Endodermal cell (in vitro differentiated cells): ENCODE data around the gene C10orf95. TPM values are rescaled to one million over a fixed set of nuclear protein-coding genes. Genes with fewer than 3 reads are reported as not detected.
"Not testable (repeated sequence)": the region's sequence is repeated elsewhere in the genome, so short reads cannot be mapped to it uniquely, and the experiment has no call there.

Source experiments
- DNase-seq: peaks from one replicate; pipeline ENCODE4 v3.0.0-alpha.2; 2017
- H3K27ac ChIP-seq: 2 replicates; pipeline ENCODE4 v1.5.1; 2013; ENCODE audit warnings: mild to moderate bottlenecking, low read depth, low read length, moderate library complexity
- H3K27me3 ChIP-seq: 2 replicates; pipeline ENCODE4 v1.6.1; 2013; ENCODE audit warnings: mild to moderate bottlenecking, low read length, moderate library complexity; ENCODE audit not compliant: insufficient read depth, control insufficient read depth, poor library complexity, severe bottlenecking
- H3K36me3 ChIP-seq: 2 replicates; pipeline ENCODE4 v1.7.0; 2013; ENCODE audit warnings: mild to moderate bottlenecking, low read length, moderate library complexity; ENCODE audit not compliant: control insufficient read depth, insufficient read depth
- H3K4me1 ChIP-seq: one replicate; pipeline ENCODE4 v1.7.0; 2013; ENCODE audit warnings: low read length; ENCODE audit not compliant: control insufficient read depth, insufficient read depth
- H3K4me3 ChIP-seq: 2 replicates; pipeline ENCODE4 v1.5.1; 2013; ENCODE audit warnings: mild to moderate bottlenecking, low read length, moderate library complexity
- H3K9ac ChIP-seq: 2 replicates; pipeline ENCODE4 v1.6.1; 2013; ENCODE audit warnings: mild to moderate bottlenecking, low read length, moderate library complexity; ENCODE audit not compliant: poor library complexity, severe bottlenecking; ENCODE audit errors: extremely low read depth
- H3K9me3 ChIP-seq: 2 replicates; pipeline ENCODE4 v1.6.1; 2013; ENCODE audit warnings: mild to moderate bottlenecking, low read length, moderate library complexity; ENCODE audit not compliant: control insufficient read depth
- H3K27ac Mint-ChIP-seq: 2 replicates; pipeline ENCODE4 v1.8.0; 2020; ENCODE audit warnings: mixed read lengths
- H3K27me3 Mint-ChIP-seq: 2 replicates; pipeline ENCODE4 v1.8.0; 2021; ENCODE audit warnings: mild to moderate bottlenecking, mixed read lengths; ENCODE audit not compliant: insufficient read depth
- H3K36me3 Mint-ChIP-seq: 2 replicates; pipeline ENCODE4 v1.8.0; 2020; ENCODE audit warnings: low read depth, mixed read lengths
- H3K4me1 Mint-ChIP-seq: 2 replicates; pipeline ENCODE4 v1.8.0; 2020; ENCODE audit warnings: mixed read lengths
- H3K4me3 Mint-ChIP-seq: 2 replicates; pipeline ENCODE4 v1.8.0; 2020; ENCODE audit warnings: mild to moderate bottlenecking, moderate library complexity, mixed read lengths
- H3K9me3 Mint-ChIP-seq: 2 replicates; pipeline ENCODE4 v1.8.0; 2020; ENCODE audit warnings: mild to moderate bottlenecking, mixed read lengths
- WGBS, 2 experiments: methylation state at CpG; one replicate each; pipeline versions ENCODE4 v1.1.5 to v1.1.7; 2013; ENCODE audit warnings: missing lambda C conversion rate in 2 of 2, mixed read lengths in 1 of 2; ENCODE audit not compliant: insufficient coverage in 1 of 2, insufficient read length in 1 of 2; 5-methylcytosine and 5-hydroxymethylcytosine counted together
- long read RNA-seq, 4 experiments: library from polyadenylated mRNA in 2 of 4; library from RNA in 1 of 4; library from capped mRNA in 1 of 4; stranded (forward) in 3 of 4; unstranded in 1 of 4; transcript quantifications; one replicate each; pipeline ENCODE4 v2.0.0, GENCODE V29; 2020 to 2021; ENCODE audit warnings: inconsistent platforms in 1 of 4
- polyA plus RNA-seq, 2 experiments: library from polyadenylated mRNA; stranded (reverse); fragments of 50-300 nt; gene quantifications; one replicate each; pipeline ENCODE4 v1.2.3, GENCODE V29; 2013
- total RNA-seq, 2 donors: library from RNA; stranded (reverse); fragmentation: NEBNext Ultra II Directional in 1 of 2; extraction: Animal tissue kit (Norgen Biotek cat#: 25700) in 1 of 2; gene quantifications; 2 replicates in 1 of 2; 3 replicates in 1 of 2; pipeline ENCODE4 v1.2.1, GENCODE V29; 2021
- TF ChIP-seq, protein P1 (sequence below): fragments of 200-600 bp; sonication (generic); conservative IDR thresholded peaks from 2 replicates; pipeline ENCODE4 v1.5.0; 2021; ENCODE audit warnings: antibody characterized with exemption, mild to moderate bottlenecking

C10orf95 gene
- total RNA-seq = under 1 TPM; 0.35 to 0.93 TPM
- polyA plus RNA-seq (2013, experiment 1 of 2) = not detected
- 0.25 TPM for polyA plus RNA-seq (2013, experiment 2 of 2)
- long read RNA-seq, experiment 1 = 0 reads
- long read RNA-seq, experiment 2 = 0 reads
- long read RNA-seq, experiment 3 = 0 reads
- long read RNA-seq, experiment 4 = 0 reads

GRCh38 chr10:102451105-102451969, at the start of gene C10orf95:
C10orf95 (minus strand) TSS chr10:102451543; CDS start chr10:102451093, 450 bp downstream.
- TF ChIP-seq, protein P1, sequence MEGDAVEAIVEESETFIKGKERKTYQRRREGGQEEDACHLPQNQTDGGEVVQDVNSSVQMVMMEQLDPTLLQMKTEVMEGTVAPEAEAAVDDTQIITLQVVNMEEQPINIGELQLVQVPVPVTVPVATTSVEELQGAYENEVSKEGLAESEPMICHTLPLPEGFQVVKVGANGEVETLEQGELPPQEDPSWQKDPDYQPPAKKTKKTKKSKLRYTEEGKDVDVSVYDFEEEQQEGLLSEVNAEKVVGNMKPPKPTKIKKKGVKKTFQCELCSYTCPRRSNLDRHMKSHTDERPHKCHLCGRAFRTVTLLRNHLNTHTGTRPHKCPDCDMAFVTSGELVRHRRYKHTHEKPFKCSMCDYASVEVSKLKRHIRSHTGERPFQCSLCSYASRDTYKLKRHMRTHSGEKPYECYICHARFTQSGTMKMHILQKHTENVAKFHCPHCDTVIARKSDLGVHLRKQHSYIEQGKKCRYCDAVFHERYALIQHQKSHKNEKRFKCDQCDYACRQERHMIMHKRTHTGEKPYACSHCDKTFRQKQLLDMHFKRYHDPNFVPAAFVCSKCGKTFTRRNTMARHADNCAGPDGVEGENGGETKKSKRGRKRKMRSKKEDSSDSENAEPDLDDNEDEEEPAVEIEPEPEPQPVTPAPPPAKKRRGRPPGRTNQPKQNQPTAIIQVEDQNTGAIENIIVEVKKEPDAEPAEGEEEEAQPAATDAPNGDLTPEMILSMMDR = no peak
- Mint-ChIP-seq H3K4me1 (peaks cover 39% of the 10 kb centered on the region), H3K9me3 (no peaks in the 10 kb centered on the region), H3K27ac (no peak within 1 kb of the TSS), H3K27me3 (peaks cover 24% of the 10 kb centered on the region), H3K36me3 (peaks cover 7% of the 10 kb centered on the region), H3K4me3 (peak within 1 kb of the TSS; percentile 81)
- peaks cover 12% of the 10 kb centered on the region for H3K4me1 ChIP-seq
- WGBS, 2 experiments = 40 to 57% methylated on average over 19 to 28 of the region's 28 CpGs
- DNase-seq = peak; percentile 74
- H3K27ac ChIP-seq = no peak within 1 kb of the TSS
- H3K4me3 ChIP-seq = peak within 1 kb of the TSS; percentile 92
- no peaks in the 10 kb centered on the region for H3K9me3 ChIP-seq
- peaks cover 12% of the 10 kb centered on the region for H3K27me3 ChIP-seq
- peak within 1 kb of the TSS; percentile 41 for H3K9ac ChIP-seq
- H3K36me3 ChIP-seq = peaks cover 4% of the 10 kb centered on the region

DNA sequence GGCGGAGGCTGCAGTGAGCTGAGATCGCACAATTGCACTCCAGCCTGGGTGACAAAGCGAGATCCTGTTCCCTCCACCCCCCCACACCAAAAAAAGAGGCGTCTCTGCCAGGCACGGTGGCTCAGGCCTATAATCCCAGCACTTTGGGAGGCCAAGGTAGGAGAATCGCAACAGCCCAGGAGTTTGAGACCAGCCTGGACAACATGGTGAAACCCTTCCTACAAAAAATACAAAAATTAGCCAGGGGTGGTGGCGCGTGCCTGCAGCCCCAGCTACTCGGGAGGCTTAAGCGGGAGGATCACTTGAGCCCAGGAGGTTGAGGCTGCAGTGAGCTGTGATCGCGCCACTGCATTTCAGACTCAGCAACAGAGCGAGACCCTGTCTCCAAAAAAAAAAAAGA, 49.3 kb upstream of the C10orf95 start:
- H3K4me3 ChIP-seq = peak overlapping the region; percentile 99
- H3K27me3 ChIP-seq = not testable (repeated sequence)

DNA sequence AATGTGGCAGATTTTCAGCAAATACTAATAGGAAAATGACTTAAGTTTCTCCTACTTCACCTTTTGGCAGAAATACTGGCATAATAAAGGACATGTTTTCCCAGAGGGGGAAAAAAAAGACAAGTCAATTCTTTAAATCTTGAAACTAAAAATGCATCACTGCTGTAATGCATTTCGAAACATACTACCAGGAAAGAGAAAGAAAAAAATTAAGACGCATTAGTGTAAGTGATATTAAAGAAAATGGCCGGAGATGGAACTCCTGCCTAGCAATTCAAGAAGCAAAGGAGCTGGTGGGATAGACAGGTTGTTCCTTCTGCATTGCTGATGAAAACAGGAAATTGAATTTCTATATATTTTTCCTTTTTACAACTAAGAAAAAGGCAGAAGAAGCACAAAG, 48.0 kb upstream of the C10orf95 start:
- WGBS, 2 experiments = 81 to 100% methylated on average over 3 of the region's 3 CpGs

More for the DNA sequence above, 49.3 kb upstream of the C10orf95 start:
- not testable (repeated sequence) for H3K4me1 ChIP-seq, DNase-seq, H3K4me3 Mint-ChIP-seq, H3K27ac Mint-ChIP-seq, H3K4me1 Mint-ChIP-seq, H3K9me3 Mint-ChIP-seq, H3K27ac ChIP-seq, H3K36me3 Mint-ChIP-seq, H3K9me3 ChIP-seq, H3K27me3 Mint-ChIP-seq, H3K9ac ChIP-seq
- peaks cover 16% of the 10 kb centered on the region for H3K36me3 ChIP-seq
- 92 to 96% methylated on average over 6 to 13 of the region's 13 CpGs for WGBS, 2 experiments

More for the DNA sequence above, 48.0 kb upstream of the C10orf95 start:
- H3K9me3 Mint-ChIP-seq = no peaks in the 10 kb centered on the region
- Histone ChIP-seq H3K9ac (no peak overlapping the region), H3K4me3 (no peak overlapping the region), H3K36me3 (peaks cover 16% of the 10 kb centered on the region), H3K27ac (no peak overlapping the region), H3K27me3 (no peaks in the 10 kb centered on the region), H3K4me1 (peaks cover 3% of the 10 kb centered on the region), H3K9me3 (no peaks in the 10 kb centered on the region)
- no peaks in the 10 kb centered on the region for H3K27me3 Mint-ChIP-seq
- no peak overlapping the region for H3K27ac Mint-ChIP-seq
- peaks cover 9% of the 10 kb centered on the region for H3K36me3 Mint-ChIP-seq
- no peaks in the 10 kb centered on the region for H3K4me1 Mint-ChIP-seq
- DNase-seq = no peak
- H3K4me3 Mint-ChIP-seq = no peak overlapping the region
- TF ChIP-seq, protein P1 = no peak
